NCI-H82 treated with DMSO at 0.1 percent for 48 hours (cell line): Measurements from ENCODE around the gene HABP2.

Source experiments
- DNase-seq: peaks from one replicate; lab custom pipeline; 2025; ENCODE audit not compliant: unreplicated experiment; lab: John Stamatoyannopoulos, UW

Gene HABP2

GRCh38 chr10:113555751-113556150 lies 2.9 kb downstream of the HABP2 start:
- DNase-seq = no peak

GRCh38 chr10:113557424-113557862 lies 4.6 kb downstream of the HABP2 start:
- no peak for DNase-seq

DNA sequence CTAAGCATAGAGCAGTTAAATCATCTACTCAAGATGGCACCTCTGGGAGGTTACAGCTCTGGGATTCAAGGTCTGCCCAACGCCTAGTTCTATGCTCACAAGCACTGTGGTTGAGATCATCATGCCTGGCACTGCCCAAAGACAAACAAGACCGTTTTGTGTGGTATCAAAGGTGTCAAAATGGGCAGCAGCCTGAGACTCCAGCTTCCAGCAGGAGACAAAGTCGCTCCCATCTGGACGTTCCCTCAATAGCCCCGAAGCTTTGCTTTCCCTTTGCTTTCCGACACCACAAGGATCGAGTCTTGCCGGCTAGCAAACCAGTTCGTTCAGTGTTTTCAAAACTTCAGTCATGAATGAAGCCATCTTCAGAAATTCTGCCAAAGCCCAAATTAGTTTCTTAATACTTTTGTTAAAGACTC lies 5.1 kb downstream of the HABP2 start:
- no peak for DNase-seq

- no peak for DNase-seq
Observed at GRCh38 chr10:113560071-113560470, 7.2 kb downstream of the HABP2 start.

- DNase-seq = no peak
Observed at GRCh38 chr10:113561214-113561613, 8.4 kb downstream of the HABP2 start.

GRCh38 chr10:113562069-113562468 lies 9.2 kb downstream of the HABP2 start:
- DNase-seq = no peak

DNA sequence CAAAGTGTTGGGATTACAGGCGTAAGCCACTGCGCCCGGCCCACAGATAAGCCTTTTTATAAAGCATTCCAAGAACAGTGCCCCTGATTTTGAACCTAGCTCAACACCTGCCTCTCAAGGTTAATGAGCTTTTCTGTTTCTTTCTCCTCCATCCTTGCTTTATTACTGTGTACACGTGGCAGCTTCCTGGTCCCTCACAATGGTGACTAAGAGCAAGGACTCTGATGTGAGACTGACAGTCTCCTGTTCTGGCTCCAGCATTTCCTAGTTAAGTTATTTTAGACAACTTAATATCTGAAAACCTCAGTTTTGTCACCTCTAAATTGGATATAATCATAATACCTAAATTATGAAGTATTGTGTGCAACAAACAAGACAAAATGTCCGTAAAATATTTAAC lies 9.9 kb downstream of the HABP2 start:
- DNase-seq = no peak

DNA sequence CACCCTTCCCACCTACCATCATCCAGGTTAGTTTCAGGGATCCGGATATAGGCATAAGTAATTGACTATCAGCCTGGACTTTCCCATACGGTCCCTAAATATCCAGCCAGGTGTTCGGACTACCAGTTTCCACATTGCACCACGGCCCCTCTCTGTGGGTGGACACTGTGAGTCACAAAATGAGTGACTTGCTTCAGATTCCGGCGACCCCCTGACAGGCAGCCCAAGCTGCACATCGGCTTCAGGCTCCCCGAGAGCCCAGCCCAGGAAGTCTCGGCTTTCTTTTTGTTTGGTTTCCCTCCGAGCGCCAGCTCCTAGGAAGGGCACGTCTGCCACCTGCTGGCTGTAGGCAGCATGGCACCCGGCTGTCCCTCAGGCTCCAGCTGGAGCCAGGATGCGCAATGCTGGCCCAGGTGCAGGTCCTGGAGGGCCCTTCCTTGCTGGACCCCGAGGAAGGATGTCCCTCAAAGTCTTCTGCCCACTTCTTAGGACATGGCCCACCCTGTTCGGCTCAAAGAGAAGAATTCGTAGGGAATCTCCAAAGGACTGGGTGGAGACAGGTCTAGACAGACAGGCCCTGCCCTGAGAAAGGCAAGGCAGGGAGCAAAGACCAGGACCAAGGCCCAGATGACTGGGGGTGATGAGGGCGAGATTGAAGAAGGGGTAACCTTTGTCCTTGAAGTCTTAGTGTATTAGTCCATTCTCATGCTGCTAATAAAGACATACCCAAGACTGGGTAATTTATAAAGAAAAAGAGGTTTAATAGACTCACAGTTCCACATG lies 10.6 kb downstream of the HABP2 start:
- DNase-seq = peak; percentile 23

- DNase-seq = no peak
Observed at GRCh38 chr10:113565364-113565763, 12.5 kb downstream of the HABP2 start.

- no peak for DNase-seq
Observed at GRCh38 chr10:113566888-113567287, 14.0 kb downstream of the HABP2 start.

DNA sequence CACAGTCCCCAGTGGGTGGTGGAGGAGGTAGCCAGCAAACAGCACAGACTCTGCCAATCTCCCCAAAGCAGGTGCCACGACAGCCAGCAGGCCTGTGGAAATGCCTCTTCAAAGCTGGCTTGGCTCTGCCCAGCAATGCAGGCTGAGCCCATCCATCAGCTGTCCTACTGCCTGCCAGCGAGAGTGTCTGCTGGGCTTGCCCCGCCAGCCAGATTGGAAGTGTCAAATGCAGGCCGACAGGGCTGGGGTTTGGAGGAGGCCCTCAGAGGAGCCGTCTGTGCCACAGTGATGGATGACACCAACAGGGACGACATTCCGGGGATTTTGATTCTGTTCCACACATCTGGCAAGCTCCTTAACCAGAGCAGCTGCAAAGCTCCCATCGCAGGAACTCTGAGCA lies 16.7 kb downstream of the HABP2 start:
- DNase-seq = no peak

GRCh38 chr10:113572520-113573290 lies 19.9 kb downstream of the HABP2 start:
- DNase-seq = no peak

- DNase-seq = no peak
Observed at GRCh38 chr10:113573368-113573767, 20.5 kb downstream of the HABP2 start.

GRCh38 chr10:113576852-113577251 lies 24.0 kb downstream of the HABP2 start:
- DNase-seq = no peak

- DNase-seq = no peak
Observed at GRCh38 chr10:113578773-113579172, 25.9 kb downstream of the HABP2 start.

DNA sequence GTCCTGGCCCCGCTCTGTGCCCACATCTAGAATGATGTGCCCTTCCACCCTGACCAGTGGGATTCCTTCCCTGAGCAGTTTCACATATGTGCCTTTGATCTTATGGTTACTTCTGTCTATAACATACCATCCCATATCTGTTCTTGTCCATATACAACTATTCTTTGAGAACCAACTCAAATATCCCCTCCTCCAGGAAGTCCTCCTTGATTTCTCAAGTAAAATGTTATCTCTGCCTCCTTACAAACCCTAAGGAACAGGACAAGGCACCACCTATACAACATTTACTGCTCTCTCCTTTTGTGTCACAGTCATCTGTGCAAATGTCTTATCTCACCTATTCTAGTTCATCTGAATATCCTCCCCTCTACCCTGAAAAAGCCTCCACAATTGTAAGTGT lies 28.2 kb downstream of the HABP2 start:
- DNase-seq = no peak

- DNase-seq = no peak
Observed at GRCh38 chr10:113583571-113583970, 30.7 kb downstream of the HABP2 start.

- no peak for DNase-seq
Observed at GRCh38 chr10:113585949-113586348, 33.1 kb downstream of the HABP2 start.

- no peak for DNase-seq
Observed at GRCh38 chr10:113589201-113589770, 36.4 kb downstream of the HABP2 start.

- DNase-seq = no peak
Observed at GRCh38 chr10:113590581-113590980, 37.7 kb downstream of the HABP2 start.

DNA sequence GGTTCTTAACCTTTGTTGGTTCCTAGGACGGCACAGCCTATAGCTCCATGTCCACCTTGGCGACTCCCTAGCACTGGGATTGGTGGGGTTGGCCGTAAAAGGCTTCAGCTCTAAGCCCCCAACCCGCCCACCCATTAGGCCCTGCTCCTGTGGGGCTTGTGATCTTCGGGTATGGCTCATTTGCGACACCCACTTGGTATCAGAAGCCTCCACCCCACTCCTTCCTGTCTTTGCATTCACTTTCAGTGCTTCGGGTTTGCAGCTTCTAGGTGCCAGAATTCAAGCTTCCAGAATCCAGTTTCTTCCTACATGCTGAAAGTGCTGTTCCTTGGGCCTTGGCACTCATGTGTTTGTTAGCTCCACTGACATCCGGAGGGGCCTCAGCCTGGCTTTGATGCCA lies 39.5 kb downstream of the HABP2 start:
- DNase-seq = no peak

DNA sequence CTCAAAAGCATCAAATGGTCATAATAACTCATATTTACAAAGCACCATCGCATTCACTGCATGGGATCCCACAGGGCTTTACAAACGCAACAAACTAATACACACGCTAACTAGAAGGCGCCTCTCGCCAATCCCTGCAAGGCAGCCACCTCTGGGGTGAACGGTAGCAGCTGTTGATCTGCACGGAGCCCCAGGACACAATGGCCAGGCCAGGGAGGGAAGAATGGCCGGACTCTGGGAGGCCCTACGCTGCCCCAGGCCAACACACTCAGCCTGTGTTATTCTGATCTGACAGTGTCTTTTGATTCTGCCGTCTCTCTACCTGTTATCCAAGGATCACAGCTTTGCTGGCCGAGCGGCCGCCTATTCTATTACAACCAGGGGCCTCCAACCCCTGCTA lies 41.8 kb downstream of the HABP2 start:
- no peak for DNase-seq
